Prostate gland (tissue), 2 donors: Measurements from ENCODE around the gene SHROOM3.

Experiments used
- CTCF ChIP-seq, 4 experiments: fragments of 200-600 bp in 2 of 4; fragments of 450-650 bp in 2 of 4; sonication (generic) in 2 of 4; IDR thresholded peaks; 1 replicate in 3 of 4; 2 replicates in 1 of 4; pipeline ENCODE4 v1.5.1; 2016 to 2019; ENCODE audit warnings: antibody characterized with exemption in 4 of 4, mild to moderate bottlenecking in 2 of 4, moderate library complexity in 2 of 4
- POLR2A ChIP-seq: fragments of 450-650 bp; IDR thresholded peaks from one replicate; pipeline ENCODE4 v1.6.1; 2016; ENCODE audit warnings: antibody characterized with exemption, mild to moderate bottlenecking
- POLR2AphosphoS5 ChIP-seq: sonication (generic); formaldehyde crosslinking; IDR thresholded peaks from one replicate; pipeline ENCODE4 v1.6.1; 2017; ENCODE audit warnings: antibody characterized with exemption

- TF ChIP-seq POLR2A (no peak), CTCF (IDR thresholded peaks at IDR 0.05) (peak in 2 of 4 experiments; percentile 8 to 14), POLR2AphosphoS5 (peak; percentile 94)
Observed at GRCh38 chr4:76563454-76564122, 128.6 kb downstream of the SHROOM3 start.
